Vein endothelial cell (primary cell): ENCODE data around the gene POU2AF2. TPM values are rescaled to one million over a fixed set of nuclear protein-coding genes. Genes with fewer than 3 reads are reported as not detected.

Experiments
- total RNA-seq: library from RNA; depleted of rRNA; stranded (reverse); fragments of >200 nt; gene quantifications from 2 replicates; pipeline ENCODE4 v1.2.3, GENCODE V29; 2012

POU2AF2 gene, protein sequence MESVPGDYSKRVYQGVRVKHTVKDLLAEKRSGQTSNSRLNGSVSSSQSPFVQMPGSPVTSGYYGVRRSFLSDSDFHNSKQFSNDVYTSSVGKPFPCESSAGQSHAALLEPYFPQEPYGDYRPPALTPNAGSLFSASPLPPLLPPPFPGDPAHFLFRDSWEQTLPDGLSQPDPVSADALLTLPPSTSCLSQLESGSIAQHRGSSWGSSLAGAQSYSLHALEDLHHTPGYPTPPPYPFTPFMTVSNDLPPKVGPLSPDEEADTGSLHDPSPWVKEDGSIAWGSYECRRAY
- total RNA-seq: not detected in 2 replicates

DNA sequence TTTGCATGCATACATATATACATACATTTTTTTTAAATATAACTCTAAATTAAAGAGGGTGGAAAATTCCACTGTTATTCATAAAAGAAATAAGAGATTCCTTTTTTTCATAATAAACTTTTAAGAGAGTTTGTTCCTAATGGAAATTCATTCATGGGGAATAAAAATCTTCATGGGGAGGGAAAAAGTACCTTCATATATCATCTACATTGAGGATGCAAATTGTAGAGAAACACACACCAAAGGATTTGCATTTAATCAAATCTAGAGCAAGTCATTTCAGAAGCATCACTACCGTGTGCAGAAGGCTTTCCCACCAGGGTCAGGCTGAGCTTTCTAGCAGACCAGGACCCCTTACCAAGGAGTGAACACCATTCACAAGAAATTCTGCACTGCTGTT is at the start of gene POU2AF2:
Gene POU2AF2, plus strand, starts transcription at position 301 of the 400 bp plus-strand sequence. CDS start 129 bp downstream, outside the sequence.

DNA sequence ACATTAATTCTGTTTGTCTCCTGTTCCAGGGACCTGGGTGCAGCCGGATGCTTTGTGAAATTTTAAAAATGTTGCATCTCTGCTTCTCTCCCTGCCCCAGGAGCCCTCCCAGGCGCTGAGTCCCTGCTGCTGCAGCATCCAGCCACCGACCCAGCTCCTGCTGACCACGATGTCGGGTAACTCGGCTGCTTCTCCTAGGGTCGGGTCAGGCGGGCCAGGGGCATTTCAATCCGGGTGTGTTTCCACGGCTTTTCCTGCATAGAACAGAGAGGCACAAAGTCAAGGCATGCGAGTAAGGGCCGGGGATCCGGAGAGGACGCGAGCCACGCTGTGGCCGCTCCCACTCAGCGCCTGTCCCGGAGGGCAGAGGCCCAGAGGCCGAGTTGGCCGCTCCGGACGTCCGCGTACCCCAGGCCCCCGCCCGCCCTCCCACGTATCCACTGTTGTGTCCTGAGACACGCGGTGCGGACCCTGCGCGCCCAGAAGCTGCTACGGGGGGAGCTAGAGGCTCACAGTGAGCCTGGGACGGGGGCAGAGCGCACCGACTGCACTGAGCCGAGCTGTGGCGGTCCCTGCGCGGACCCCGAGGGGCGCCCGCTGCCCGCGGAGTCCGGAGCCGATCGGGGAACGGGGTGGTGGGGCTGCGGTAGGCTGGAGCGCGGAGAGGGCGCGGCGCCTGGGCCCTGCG is 53.0 kb downstream of the POU2AF2 start, which contains the start of gene POU2AF3:
Gene POU2AF3, plus strand, starts transcription at position 134 of the 688 bp plus-strand sequence. Its CDS starts 36 bp downstream, at position 170.

Other genes with a start within 250 kb of the POU2AF2 start
- gene POU2AF3, start 52.8 kb downstream of the POU2AF2 start, total RNA-seq: not detected in 2 replicates
- gene POU2AF1, start 133.6 kb downstream of the POU2AF2 start, total RNA-seq: not detected in 2 replicates